DND-41 (cell line): ENCODE measurements around the gene CATSPERZ.
"Not testable (repeated sequence)": the region's sequence is repeated elsewhere in the genome, so short reads cannot be mapped to it uniquely, and the experiment has no call there.

ENCODE experiments used
- EZH2 ChIP-seq: IDR thresholded peaks from 3 replicates; pipeline ENCODE4 v1.6.1; 2012; ENCODE audit warnings: borderline replicate concordance, low read depth, mild to moderate bottlenecking, moderate library complexity, low read length, inconsistent platforms; ENCODE audit not compliant: severe bottlenecking
- TF ChIP-seq, protein P1 (sequence below): IDR thresholded peaks from 2 replicates; pipeline ENCODE4 v1.5.1; 2012; ENCODE audit warnings: borderline replicate concordance, low read length, moderate library complexity, mild to moderate bottlenecking; ENCODE audit not compliant: poor library complexity, severe bottlenecking; ENCODE audit errors: extremely low read depth

DNA sequence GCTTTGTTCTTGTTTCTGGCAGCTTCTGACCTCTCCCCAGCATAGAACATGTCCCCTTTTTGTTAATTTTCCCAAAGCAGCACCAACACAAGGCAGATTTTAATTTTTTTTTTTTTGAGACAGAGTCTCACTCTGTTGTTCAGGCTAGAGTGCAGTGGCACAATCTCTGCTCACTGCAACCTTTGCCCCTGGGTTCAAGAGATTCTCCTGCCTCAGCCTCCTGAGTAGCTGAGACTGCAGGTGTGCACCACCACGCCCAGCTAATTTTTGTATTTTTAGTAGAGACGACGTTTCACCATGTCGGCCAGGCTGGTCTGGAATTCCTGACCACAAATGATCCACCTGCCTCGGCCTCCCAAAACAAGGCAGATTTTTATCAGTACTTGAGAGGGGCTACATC, 7.6 kb downstream of the CATSPERZ start:
- TF ChIP-seq, protein P1, sequence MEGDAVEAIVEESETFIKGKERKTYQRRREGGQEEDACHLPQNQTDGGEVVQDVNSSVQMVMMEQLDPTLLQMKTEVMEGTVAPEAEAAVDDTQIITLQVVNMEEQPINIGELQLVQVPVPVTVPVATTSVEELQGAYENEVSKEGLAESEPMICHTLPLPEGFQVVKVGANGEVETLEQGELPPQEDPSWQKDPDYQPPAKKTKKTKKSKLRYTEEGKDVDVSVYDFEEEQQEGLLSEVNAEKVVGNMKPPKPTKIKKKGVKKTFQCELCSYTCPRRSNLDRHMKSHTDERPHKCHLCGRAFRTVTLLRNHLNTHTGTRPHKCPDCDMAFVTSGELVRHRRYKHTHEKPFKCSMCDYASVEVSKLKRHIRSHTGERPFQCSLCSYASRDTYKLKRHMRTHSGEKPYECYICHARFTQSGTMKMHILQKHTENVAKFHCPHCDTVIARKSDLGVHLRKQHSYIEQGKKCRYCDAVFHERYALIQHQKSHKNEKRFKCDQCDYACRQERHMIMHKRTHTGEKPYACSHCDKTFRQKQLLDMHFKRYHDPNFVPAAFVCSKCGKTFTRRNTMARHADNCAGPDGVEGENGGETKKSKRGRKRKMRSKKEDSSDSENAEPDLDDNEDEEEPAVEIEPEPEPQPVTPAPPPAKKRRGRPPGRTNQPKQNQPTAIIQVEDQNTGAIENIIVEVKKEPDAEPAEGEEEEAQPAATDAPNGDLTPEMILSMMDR = not testable (repeated sequence)
- not testable (repeated sequence) for TF ChIP-seq EZH2
